Breast epithelium (tissue), 4 donors: ENCODE measurements around the gene LRGUK. TPM values are rescaled to one million over a fixed set of nuclear protein-coding genes. Genes with fewer than 3 reads are reported as not detected.

Experiments used
- DNase-seq, 2 donors: peaks; one replicate each; pipeline ENCODE4 v3.0.0-alpha.2; 2019; ENCODE audit warnings: low spot score in 2 of 2
- H3K27ac ChIP-seq, 2 donors: fragments of 200-600 bp; sonication (generic) in 1 of 2; one replicate each; pipeline ENCODE4 v1.5.1; 2016 to 2019; ENCODE audit warnings: mild to moderate bottlenecking in 1 of 2
- H3K27me3 ChIP-seq, 2 donors: fragments of 200-600 bp; sonication (generic) in 1 of 2; one replicate each; pipeline versions ENCODE4 v1.5.1 to v1.6.0; 2017 to 2019; ENCODE audit warnings: control low read depth in 1 of 2, mild to moderate bottlenecking in 1 of 2
- H3K36me3 ChIP-seq: fragments of 200-600 bp; one replicate; pipeline ENCODE4 v1.5.1; 2019
- H3K4me1 ChIP-seq, 2 donors: fragments of 200-600 bp; sonication (generic); one replicate each; pipeline ENCODE4 v1.5.1; 2016 to 2019; ENCODE audit warnings: control low read depth in 1 of 2
- H3K4me3 ChIP-seq, 3 donors: fragments of 200-600 bp; sonication (generic); 1 replicate in 2 of 3; 2 replicates in 1 of 3; pipeline ENCODE4 v1.5.1; 2016 to 2019; ENCODE audit warnings: mild to moderate bottlenecking in 3 of 3, moderate library complexity in 2 of 3
- H3K9me3 ChIP-seq, 2 donors: fragments of 200-600 bp; sonication (generic) in 1 of 2; one replicate each; pipeline ENCODE4 v1.5.1; 2016 to 2019; ENCODE audit warnings: control low read depth in 1 of 2
- POLR2A ChIP-seq: fragments of 450-650 bp; IDR thresholded peaks from one replicate; pipeline ENCODE4 v1.6.1; 2016; ENCODE audit warnings: antibody characterized with exemption, mild to moderate bottlenecking, moderate library complexity
- POLR2AphosphoS5 ChIP-seq, 3 donors: sonication (generic); formaldehyde crosslinking; IDR thresholded peaks; one replicate each; pipeline ENCODE4 v1.6.1; 2017; ENCODE audit warnings: antibody characterized with exemption in 3 of 3
- intact Hi-C: fragments of 100-400 bp; cut with DNase I; formaldehyde crosslinking; loops from one replicate; pipeline ENCODE4 v1.15.1; 2023; ENCODE audit warnings: low total_unique reads
- total RNA-seq, 3 donors: library from RNA; depleted of rRNA; stranded (reverse); fragments of >200 nt; gene quantifications; one replicate each; pipeline ENCODE4 v1.1.0, GENCODE V29; 2016
- TF ChIP-seq, protein P1 (sequence below), 3 donors: fragments of 450-650 bp; IDR thresholded peaks; one replicate each; pipeline ENCODE4 v1.5.1; 2016 to 2017; ENCODE audit warnings: antibody characterized with exemption in 3 of 3, mild to moderate bottlenecking in 3 of 3, moderate library complexity in 3 of 3

LRGUK gene
- total RNA-seq, 3 donors from 2014 or later: 0.96 to 2.6 (median 1.6) TPM

DNA sequence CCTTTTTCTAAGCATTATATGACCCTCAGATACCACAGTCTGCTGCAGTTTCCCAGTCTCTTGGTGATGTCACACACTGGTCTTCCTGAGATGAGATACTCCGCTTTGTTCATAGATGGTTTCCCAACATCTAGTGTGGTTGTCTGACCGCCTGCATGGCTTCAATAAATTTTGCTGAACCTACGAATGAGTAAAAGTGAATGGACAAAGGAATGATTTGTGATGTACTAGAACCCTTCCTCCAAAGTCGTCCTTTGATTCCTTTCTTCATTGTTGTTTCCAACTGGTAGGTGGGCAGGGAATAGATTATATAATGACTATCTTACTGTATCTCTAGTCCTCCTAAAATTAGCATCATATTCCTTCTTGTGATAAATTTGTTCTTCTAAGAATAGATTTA is 107.1 kb downstream of the LRGUK start:
- no peak for DNase-seq
- no peaks in the 10 kb centered on the region for H3K4me1 ChIP-seq
- H3K27ac ChIP-seq: no peak overlapping the region
- H3K36me3 ChIP-seq: no peaks in the 10 kb centered on the region
- H3K27me3 ChIP-seq: no peaks in the 10 kb centered on the region
- no peak overlapping the region for H3K4me3 ChIP-seq
- intact Hi-C loops: no loop called here
- TF ChIP-seq, protein P1, sequence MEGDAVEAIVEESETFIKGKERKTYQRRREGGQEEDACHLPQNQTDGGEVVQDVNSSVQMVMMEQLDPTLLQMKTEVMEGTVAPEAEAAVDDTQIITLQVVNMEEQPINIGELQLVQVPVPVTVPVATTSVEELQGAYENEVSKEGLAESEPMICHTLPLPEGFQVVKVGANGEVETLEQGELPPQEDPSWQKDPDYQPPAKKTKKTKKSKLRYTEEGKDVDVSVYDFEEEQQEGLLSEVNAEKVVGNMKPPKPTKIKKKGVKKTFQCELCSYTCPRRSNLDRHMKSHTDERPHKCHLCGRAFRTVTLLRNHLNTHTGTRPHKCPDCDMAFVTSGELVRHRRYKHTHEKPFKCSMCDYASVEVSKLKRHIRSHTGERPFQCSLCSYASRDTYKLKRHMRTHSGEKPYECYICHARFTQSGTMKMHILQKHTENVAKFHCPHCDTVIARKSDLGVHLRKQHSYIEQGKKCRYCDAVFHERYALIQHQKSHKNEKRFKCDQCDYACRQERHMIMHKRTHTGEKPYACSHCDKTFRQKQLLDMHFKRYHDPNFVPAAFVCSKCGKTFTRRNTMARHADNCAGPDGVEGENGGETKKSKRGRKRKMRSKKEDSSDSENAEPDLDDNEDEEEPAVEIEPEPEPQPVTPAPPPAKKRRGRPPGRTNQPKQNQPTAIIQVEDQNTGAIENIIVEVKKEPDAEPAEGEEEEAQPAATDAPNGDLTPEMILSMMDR (IDR thresholded peaks at IDR 0.05): no peak
- TF ChIP-seq POLR2A (no peak), POLR2AphosphoS5 (IDR thresholded peaks at IDR 0.05) (no peak)
- peaks cover 3 to 8% of the 10 kb centered on the region in 2 donors for H3K9me3 ChIP-seq

DNA sequence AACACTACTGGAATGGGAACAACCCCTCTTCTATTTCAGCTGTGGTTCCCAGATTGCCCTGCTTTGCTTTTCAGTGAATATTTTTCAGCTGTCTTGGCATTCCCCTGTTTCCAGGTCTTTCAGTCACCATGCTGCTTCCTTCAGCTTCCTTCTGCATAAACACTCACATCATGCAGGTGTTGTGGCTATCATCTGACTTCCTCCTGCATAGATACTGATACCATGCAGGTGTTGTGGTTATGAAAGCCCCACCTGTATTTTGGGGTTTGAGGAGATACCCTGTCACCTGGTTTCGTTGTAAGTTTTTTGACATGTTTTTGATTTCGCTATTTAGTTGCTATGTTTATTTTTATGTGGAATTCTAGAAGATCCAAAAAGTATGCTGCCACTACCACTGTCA is 118.1 kb downstream of the LRGUK start:
- no peak overlapping the region for H3K4me3 ChIP-seq
- H3K36me3 ChIP-seq: no peaks in the 10 kb centered on the region
- TF ChIP-seq, protein P1 (IDR thresholded peaks at IDR 0.05): no peak
- TF ChIP-seq POLR2A: no peak
- TF ChIP-seq POLR2AphosphoS5 (IDR thresholded peaks at IDR 0.05): no peak
- no peaks in the 10 kb centered on the region for H3K27me3 ChIP-seq
- DNase-seq: no peak
- H3K27ac ChIP-seq: no peak overlapping the region
- H3K4me1 ChIP-seq: no peaks in the 10 kb centered on the region
- H3K9me3 ChIP-seq: no peaks in the 10 kb centered on the region
- intact Hi-C loops: no loop called here

DNA sequence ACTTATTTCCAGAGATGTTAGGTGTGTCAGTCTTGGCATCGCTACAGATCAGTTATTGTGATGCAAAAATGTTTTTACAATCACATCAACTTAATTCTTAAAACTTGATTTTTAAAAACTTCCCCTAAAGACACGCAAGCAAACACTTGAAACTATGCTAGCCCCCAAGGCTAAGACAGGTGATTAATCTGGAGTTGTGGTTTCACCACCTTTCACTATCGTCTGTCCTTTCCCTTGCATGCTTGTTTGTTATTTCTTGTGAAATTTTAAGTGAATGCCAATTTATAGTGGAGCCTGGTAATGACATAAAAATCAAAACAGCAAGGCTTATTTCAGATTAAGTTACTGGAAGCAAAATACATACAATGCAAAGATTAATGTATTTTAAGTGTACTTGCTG is 119.2 kb downstream of the LRGUK start:
- intact Hi-C loops: no loop called here
- no peak for TF ChIP-seq POLR2AphosphoS5 (IDR thresholded peaks at IDR 0.05)
- TF ChIP-seq POLR2A: no peak
- TF ChIP-seq, protein P1 (IDR thresholded peaks at IDR 0.05): no peak

DNA sequence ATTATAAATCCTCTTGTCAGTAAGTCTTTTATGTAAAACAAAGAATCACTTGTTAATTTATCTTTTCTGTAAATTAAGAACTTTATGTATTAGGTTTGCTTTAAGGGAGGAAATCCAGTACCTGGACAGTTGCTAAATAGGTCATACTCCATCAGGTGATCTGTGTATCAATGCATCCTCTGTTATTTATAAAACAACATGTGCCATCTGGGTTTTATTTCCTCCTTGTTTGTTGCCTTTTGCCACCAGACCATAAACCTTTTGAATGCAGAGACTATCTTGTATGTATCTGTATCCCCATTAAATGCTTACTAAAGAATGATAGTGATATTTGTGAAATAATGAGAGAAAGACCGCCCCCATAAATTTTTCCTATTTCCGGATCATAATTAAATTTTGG is 119.6 kb downstream of the LRGUK start:
- intact Hi-C loops: no loop called here
- no peaks in the 10 kb centered on the region for H3K4me1 ChIP-seq
- no peak overlapping the region for H3K4me3 ChIP-seq
- no peak for DNase-seq
- H3K27ac ChIP-seq: no peak overlapping the region
- no peaks in the 10 kb centered on the region for H3K9me3 ChIP-seq
- no peaks in the 10 kb centered on the region for H3K27me3 ChIP-seq
- no peaks in the 10 kb centered on the region for H3K36me3 ChIP-seq
- TF ChIP-seq POLR2AphosphoS5 (IDR thresholded peaks at IDR 0.05): no peak
- TF ChIP-seq, protein P1 (IDR thresholded peaks at IDR 0.05): no peak

More for the DNA sequence above, 119.2 kb downstream of the LRGUK start:
- Histone ChIP-seq H3K4me3 (no peak overlapping the region), H3K4me1 (no peaks in the 10 kb centered on the region), H3K27me3 (no peaks in the 10 kb centered on the region), H3K9me3 (no peaks in the 10 kb centered on the region), H3K36me3 (no peaks in the 10 kb centered on the region), H3K27ac (no peak overlapping the region)
- DNase-seq: no peak

DNA sequence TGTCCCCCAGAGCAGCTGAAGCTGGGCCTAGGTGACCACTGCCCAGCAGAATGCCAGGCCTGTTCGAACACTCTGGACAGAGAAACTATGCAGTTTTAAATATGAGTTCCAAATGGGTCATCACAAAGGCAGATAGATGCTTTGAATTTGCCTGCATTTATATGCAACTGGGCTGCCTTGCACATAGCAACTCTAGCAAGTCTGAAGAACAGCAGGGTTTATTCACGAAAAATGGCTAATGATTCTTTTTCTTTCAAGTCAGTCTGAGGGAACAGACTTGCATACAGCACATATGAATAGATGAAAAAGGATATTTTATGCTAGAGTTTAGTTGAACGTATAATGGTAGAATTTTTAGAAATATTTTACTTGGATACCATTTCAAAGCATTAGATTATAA is 121.1 kb downstream of the LRGUK start:
- TF ChIP-seq POLR2AphosphoS5 (IDR thresholded peaks at IDR 0.05): no peak
- TF ChIP-seq, protein P1 (IDR thresholded peaks at IDR 0.05): no peak
- TF ChIP-seq POLR2A: no peak
- intact Hi-C loops: no loop called here
- no peak overlapping the region for H3K4me3 ChIP-seq

More for the DNA sequence above, 121.1 kb downstream of the LRGUK start:
- H3K36me3 ChIP-seq: no peaks in the 10 kb centered on the region
- no peak overlapping the region for H3K27ac ChIP-seq
- H3K4me1 ChIP-seq: no peaks in the 10 kb centered on the region
- H3K27me3 ChIP-seq: no peaks in the 10 kb centered on the region
- H3K9me3 ChIP-seq: no peaks in the 10 kb centered on the region
- no peak for DNase-seq
